Adipose tissue (tissue), 3 donors: ENCODE results near the gene TMEM86A. TPM values are rescaled to one million over a fixed set of nuclear protein-coding genes. Genes with fewer than 3 reads are reported as not detected.

Experiments used
- H3K27ac ChIP-seq: one replicate; pipeline ENCODE4 v1.5.1; 2013; ENCODE audit warnings: low read depth, low read length
- WGBS, 3 donors: extraction: QIAGEN DNeasy Blood & Tissue Kit; methylation state at CpG; one replicate each; pipeline ENCODE4 v1.1.7; 2013; 5-methylcytosine and 5-hydroxymethylcytosine counted together
- polyA plus RNA-seq, 3 donors: library from polyadenylated mRNA; stranded (reverse); fragments of 200-250 nt; gene quantifications; one replicate each; pipeline ENCODE4 v1.2.3, GENCODE V29; 2013
- donor health status: healthy with polysubstance abuse.
- donor health status: Bipolar disorder and iron deficiency.
- donor health status: healthy.

The TMEM86A gene
- polyA plus RNA-seq, 3 donors = 1.2 to 2.5 (median 1.5) TPM

DNA sequence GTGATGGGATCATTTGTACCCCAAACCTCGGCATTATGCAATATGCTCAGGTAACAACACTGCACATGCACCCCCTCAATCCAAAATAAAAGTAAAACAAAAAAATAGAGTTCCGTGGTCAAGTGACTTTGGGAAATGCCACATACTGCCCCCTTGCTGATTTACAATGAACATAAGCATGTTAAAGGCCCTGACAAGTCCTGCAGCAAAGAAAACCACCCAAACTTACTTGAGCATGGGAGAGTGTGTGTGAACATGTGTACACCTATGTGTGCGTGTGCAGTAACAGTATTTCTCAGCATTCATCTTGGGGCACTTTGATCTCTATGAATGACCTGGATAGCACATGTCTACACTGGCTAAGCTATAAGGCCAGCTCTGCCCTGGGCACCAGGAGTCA lies 43.2 kb downstream of the TMEM86A start:
- 85 to 88% (median 85%) methylated on average over 3 of the region's 3 CpGs for WGBS, 3 donors

DNA sequence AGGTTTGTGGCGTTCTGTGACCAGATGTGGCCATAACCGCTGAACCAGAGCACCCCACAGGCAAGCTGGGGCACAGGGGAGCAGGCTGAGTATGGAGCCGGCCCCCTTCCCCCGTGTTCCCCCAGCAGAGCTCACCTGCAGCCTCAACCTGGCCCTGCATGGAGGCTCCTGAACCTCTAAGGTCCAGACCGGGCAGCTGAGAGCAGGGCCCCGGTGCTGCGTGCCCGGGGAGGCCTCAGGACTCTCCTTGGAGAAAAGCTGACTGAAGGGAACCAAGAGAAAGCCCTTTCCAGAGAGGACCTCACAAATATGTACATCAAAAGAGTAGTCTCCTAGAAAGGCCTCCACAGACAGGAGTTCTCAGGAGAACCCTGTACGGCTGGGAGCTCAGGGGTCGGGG lies 44.8 kb downstream of the TMEM86A start:
- H3K27ac ChIP-seq = no peak overlapping the region
- 85 to 92% (median 90%) methylated on average over 10 of the region's 10 CpGs for WGBS, 3 donors

More for the DNA sequence above, 43.2 kb downstream of the TMEM86A start:
- no peak overlapping the region for H3K27ac ChIP-seq

DNA sequence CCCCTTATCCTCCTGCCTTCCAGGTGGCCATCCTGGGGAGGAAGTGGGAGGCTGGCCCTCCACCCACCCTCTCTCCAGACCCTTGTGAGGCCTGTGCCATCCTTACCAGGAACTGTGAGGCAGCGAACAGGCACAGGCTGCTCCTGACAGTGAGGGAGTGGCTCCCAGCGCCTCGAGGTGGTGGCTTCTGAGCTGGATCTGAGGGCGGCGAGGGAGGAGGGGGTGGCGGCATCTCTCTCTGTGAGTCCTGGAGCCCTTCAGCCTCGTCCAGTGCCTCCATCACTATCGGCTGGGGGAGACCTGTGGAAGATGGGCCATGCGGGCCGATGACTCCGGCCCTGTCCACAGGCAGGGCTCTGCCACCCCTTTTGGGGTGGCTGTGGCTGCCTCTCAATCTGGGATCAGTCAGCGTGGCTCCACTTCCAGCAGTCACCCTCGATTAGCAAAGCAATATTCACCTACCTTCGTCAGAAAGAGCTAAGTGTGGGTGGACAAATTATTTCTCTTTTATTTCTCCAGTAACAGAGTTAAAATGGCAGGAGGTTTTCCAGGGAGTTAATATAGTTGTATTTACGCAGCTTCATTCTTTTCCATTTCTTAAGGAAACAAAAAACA lies 45.4 kb downstream of the TMEM86A start:
- no peak overlapping the region for H3K27ac ChIP-seq
- WGBS, 3 donors = 79 to 84% (median 81%) methylated on average over 15 of the region's 15 CpGs

DNA sequence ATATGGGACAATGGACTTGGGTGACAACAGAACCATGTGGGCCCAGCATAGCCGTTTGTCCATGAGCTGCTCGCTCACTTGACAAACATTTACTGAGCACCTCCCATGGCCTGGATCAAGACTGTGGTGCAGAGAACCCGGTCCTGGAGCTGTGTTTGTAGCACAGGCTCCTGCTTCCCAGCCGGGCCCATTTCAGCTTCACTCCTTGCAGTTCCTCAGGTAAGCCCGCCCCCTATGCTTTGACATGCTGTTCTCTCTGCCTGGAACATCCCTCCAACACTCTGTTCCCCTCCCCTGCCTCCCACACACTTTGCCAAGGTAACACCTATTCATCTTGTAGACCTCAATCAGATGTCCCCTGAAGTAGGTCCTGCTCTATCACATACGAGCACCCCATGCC lies 46.7 kb downstream of the TMEM86A start:
- 75 to 86% (median 83%) methylated on average over 6 of the region's 6 CpGs for WGBS, 3 donors
- no peak overlapping the region for H3K27ac ChIP-seq

DNA sequence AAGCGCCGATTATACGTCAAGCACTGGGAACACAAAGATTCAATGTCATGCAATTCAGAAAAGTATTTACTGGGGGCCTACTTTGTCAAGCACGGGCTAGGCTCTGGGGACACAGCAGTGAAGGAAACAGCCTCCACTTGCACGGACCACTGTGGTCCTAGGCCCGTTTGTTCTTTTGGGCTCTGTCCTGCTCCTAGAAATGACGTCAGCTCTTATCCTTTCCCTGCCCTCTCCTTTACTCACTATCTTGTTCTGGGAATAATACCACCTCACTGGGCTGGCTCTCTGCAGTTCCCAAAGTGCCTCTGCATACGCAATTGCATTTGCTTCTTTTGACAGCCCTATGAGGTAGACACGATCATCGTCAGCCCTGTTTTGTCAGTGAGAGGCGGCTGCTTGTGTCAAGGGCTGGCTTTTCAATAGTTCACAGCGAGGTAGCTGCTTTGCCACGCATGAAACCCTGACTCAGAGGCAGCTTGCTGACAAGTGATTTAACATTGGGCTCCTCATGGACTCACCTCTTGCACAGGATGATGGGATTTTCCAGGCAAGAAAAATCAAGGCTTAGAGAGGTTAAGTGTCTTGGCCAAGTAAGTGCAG lies 50.3 kb downstream of the TMEM86A start:
- WGBS, 3 donors = 79 to 83% (median 82%) methylated on average over 13 of the region's 13 CpGs
- H3K27ac ChIP-seq = no peak overlapping the region

DNA sequence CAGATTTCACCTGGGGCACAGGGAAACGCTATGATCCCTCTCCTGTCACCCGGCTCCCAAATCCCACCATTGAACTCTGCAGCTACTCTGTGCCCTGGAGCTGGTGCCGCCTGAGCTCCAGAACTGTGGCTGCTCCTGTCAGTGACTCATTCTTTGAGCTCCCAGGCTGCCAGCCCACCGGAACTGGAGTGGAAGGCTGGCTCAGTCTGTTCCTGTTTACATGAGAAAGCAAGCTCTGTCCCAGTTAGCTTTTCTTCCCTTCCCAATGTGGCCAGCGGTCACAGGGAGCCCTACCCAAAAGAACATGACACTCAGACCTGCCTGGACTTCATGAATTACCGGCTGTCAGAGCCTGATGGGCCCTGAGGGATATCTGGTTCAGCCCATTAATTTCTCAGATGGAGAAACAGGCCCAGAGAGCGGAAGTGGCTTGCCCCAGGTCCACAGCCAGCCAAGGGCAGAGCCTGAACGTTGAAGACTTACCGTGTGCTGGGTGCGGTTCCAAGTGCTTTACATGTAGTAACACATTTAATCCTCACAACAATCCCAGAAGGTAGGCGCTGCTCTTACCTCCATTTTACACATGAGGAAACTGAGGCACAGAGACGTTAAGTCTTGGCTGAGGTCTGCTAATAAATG lies 51.2 kb downstream of the TMEM86A start:
- H3K27ac ChIP-seq = no peak overlapping the region

DNA sequence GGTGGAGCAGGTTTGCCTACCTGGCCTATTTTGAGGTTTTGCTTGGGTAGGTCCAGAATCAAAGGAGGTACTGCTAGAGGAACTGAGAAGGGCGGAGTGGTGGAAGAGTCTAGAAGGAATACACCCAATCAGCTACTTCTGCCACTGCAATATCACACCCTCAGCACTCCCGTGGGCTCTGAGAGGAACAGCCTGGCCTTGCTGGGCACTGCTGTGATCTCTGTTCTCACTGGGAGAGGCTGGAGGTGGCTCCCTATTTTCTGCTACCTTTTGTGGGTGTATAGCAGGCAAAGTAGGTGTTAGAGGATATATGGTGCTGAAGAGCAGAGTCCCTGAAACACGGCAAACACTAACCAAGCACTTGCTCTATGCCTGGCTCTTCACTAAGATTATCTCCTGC lies 52.4 kb downstream of the TMEM86A start:
- WGBS, 3 donors = 69 to 77% (median 70%) methylated on average over 3 of the region's 3 CpGs

More for the DNA sequence above, 51.2 kb downstream of the TMEM86A start:
- 62 to 65% (median 64%) methylated on average over 12 of the region's 12 CpGs for WGBS, 3 donors

DNA sequence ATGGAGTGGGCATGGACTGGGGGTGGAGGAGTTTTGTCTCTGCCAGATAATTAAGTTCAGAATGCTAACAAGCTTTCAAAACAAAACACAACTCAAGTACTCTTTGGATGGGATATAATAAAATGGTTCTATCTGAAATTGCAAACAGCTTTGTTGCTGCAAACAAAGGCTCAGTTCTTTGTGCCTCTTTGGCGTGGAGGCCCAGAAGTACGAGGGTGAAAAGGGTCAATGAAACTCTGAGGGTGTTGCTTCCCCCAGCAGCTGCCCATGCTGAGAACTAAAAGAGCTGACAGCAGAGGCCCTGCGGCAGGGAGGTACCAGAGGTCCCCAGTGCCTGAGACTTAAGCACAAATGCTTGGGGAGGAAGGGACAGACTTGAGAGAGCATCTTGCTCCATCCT lies 53.9 kb downstream of the TMEM86A start:
- no peak overlapping the region for H3K27ac ChIP-seq
- 50 to 66% (median 55%) methylated on average over 3 of the region's 3 CpGs for WGBS, 3 donors

More for the DNA sequence above, 52.4 kb downstream of the TMEM86A start:
- H3K27ac ChIP-seq = no peak overlapping the region

DNA sequence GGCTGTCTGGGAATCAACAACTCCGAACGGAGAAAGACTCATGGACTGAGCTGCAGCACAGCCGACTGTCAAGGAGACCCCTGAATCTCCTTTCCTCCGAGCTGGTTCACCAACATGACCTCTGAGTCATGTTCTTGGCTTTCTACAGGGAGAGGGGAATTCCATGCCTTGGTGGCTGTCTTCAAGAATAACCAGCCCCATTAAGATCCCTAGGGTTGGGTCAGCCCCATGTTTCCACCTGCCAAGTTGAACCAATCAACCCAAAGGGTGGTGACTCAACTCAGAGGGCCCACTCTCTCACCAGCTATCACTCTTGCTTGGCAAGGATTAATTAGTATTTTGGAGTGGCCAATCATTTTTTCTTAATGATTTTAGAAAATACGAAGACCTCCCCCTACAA lies 55.7 kb downstream of the TMEM86A start:
- 47 to 76% (median 49%) methylated on average over 5 of the region's 5 CpGs for WGBS, 3 donors
- no peak overlapping the region for H3K27ac ChIP-seq

Other genes with a start within 250 kb of the TMEM86A start
- not detected for gene LDHAL6A, start 242.9 kb upstream of the TMEM86A start, polyA plus RNA-seq
- gene TSG101, start 171.8 kb upstream of the TMEM86A start, polyA plus RNA-seq = 10 to 100 TPM; 33.9 to 49.2 (median 43.5) TPM
- gene UEVLD, start 110.0 kb upstream of the TMEM86A start, polyA plus RNA-seq = 10 to 100 TPM in 2 of 3 donors, 1 to 10 TPM in 1; 4.1 to 10.3 (median 10.1) TPM
- 1 to 10 TPM in 2 of 3 donors, under 1 TPM in 1; 0.90 to 2.8 (median 1.1) TPM for gene MISFA, start 99.0 kb upstream of the TMEM86A start, polyA plus RNA-seq
- gene SPTY2D1, start 64.4 kb upstream of the TMEM86A start, polyA plus RNA-seq = 10 to 100 TPM in 1 of 3 donors, 1 to 10 TPM in 2; 4.0 to 12.4 (median 7.6) TPM
- under 1 TPM; 0.11 to 0.30 (median 0.27) TPM for gene IGSF22, start 27.4 kb downstream of the TMEM86A start, polyA plus RNA-seq
- 1 to 10 TPM in 1 of 3 donors, under 1 TPM in 2; 0.16 to 1.8 (median 0.74) TPM for gene PTPN5, start 93.0 kb downstream of the TMEM86A start, polyA plus RNA-seq
- gene MRGPRX1, start 240.6 kb downstream of the TMEM86A start, polyA plus RNA-seq = not detected